Activated CD8-positive, alpha-beta memory T cell treated with anti-CD3 and anti-CD28 coated beads for 48 hours (primary cell): Measurements from ENCODE around the gene PTTG1.
A peak's percentile ranks its signal among the peaks of the same experiment; 100 is the strongest.

Experiments used
- DNase-seq, 3 experiments: peaks; one replicate each; pipeline ENCODE4 v3.0.0-alpha.2; 2020; ENCODE audit warnings: low read depth in 2 of 3, low spot score in 2 of 3

Gene PTTG1

GRCh38 chr5:160421625-160422258, at the start of gene PTTG1:
PTTG1 (plus strand) TSS chr5:160421855; CDS start chr5:160422313, 458 bp downstream.
- DNase-seq = peak; percentile 75 to 84 (median 79)

DNA sequence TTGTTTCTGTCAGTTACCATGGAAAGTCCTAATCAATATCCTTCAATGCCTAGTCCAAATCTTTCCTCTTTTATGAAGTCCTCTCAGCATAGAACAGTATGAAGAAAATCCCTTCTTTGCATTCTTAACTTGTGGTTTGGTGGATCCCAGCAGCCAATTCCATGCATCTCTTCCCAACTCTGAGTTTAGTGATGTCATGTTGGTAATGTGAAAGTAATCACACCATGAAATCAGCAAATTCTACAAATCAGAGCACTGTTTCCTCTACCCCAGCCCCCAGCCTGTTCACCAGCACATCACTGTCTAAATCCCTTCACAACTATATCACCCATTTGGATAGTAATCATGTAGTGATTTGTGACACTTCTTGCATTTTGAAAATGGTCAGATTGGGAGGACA, 46.5 kb upstream of the PTTG1 start:
- DNase-seq = no peak

GRCh38 chr5:160375701-160376100, 46.0 kb upstream of the PTTG1 start:
- no peak for DNase-seq

DNA sequence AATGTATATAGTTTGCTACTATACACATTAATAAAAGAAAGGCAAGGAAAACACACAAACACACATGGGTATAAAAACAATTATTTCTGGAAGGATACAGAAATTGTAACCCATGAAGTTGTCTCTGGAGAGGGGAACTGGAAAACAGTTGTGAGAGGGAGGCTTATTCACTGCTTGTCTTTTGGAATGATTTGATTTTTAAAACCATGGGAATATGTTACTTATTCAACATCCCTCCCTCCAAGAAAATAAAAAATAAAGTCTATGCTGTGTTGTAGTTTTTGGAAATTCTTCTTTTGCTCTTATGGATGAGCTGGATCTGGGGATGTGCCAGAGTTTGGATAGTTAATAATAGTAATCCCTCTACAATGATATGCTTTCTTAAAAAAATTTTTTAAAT, 45.2 kb upstream of the PTTG1 start:
- no peak for DNase-seq

GRCh38 chr5:160377651-160378050, 44.0 kb upstream of the PTTG1 start:
- DNase-seq = no peak

- DNase-seq = no peak
These were observed 43.3 kb upstream of the PTTG1 start for GRCh38 chr5:160378330-160378729.

DNA sequence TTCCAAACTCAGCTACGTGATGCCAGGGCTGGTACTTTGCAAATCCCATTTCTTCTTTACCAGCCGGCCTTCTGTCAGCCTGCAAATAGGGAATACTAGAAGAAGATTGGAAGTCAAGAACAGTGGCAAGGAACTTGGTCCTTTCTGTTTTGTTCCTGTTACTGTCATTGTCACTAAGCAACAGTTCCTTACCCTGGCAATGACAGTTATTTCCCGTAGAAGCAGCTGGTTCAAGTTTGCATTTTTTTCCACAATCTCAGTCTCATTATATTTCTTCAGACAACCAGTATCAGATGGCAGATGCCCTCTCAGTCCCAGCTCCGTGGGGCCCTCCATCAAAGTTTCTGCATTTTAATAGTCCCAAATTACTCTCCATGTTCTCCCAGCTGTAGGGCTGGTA, 42.1 kb upstream of the PTTG1 start:
- no peak for DNase-seq

- DNase-seq = no peak
These were observed 41.6 kb upstream of the PTTG1 start for GRCh38 chr5:160380041-160380440.

GRCh38 chr5:160382346-160382745, 39.3 kb upstream of the PTTG1 start:
- DNase-seq = no peak

GRCh38 chr5:160384681-160385080, 37.0 kb upstream of the PTTG1 start:
- no peak for DNase-seq

GRCh38 chr5:160385496-160385895, 36.2 kb upstream of the PTTG1 start:
- DNase-seq = no peak

DNA sequence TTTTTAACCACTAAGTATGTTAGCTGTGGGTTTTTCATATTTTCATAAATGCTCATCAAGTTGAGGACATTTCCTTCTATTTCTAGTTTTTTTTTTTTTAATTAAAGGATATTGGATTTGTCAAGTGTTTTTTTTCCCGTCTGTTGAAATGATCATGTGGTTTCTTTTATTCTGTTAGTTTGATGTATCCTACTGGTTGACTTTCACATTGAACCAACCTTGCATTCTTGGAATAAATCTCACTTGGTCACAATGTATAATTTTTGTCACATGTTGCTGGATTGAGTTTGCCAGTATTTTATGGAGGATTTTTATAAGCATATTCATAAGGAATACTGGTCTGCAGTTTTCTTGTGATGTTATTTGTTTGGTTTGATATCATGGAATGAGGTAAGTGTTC, 34.2 kb upstream of the PTTG1 start:
- DNase-seq = no peak

DNA sequence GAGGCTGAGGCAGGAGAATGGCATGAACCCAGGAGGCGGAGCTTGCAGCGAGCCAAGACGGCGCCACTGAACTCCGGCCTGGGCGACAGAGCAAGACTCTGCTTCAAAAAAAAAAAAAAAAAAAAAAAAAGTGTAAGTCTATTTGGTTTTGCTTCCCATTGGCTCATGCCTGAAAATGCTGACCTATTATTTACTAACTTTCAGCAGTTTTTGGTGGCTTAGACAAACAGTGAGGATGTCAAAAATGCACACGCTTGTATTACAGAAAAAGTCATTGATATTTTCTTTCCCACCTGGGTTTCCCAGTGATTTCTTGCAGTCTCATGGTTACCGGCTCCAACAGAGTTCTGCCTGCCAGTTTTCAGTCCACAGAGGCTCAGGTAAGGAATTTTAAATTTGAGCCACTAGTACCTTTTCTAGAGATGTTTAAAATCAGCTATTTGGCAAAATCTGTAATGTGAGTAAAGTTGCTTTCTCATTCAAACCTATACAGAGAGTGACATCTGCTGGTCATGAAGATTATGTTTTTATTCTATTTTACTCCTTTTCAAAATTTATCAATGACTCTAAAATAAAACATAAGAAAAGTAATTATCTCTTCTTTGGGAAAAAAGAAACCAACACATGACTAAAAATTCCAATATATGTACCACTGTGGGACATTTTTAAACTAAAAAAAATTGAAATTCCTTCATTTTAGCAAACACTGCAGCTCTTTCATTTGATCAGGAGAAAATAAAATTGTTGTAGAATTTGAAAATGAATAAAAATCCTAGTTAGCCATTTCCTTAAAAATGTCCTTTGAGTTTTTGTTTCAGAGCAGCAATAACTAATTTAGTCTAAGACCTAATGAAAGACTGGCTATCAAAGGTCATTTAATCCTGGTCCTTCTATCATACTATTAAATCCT, 30.6 kb upstream of the PTTG1 start:
- no peak for DNase-seq

GRCh38 chr5:160395111-160395510, 26.5 kb upstream of the PTTG1 start:
- no peak for DNase-seq

- DNase-seq = no peak
These were observed 24.2 kb upstream of the PTTG1 start for GRCh38 chr5:160397492-160397891.

GRCh38 chr5:160398806-160399205, 22.8 kb upstream of the PTTG1 start:
- DNase-seq = no peak

GRCh38 chr5:160399402-160400353, 22.0 kb upstream of the PTTG1 start, which contains the start of gene FAM200C:
FAM200C (minus strand) TSS chr5:160400054; CDS start chr5:160395490, 4,564 bp downstream.
- peak in 2 of 3 experiments; percentile 36 to 47 for DNase-seq

GRCh38 chr5:160418561-160419457, 2.8 kb upstream of the PTTG1 start, which contains the start of gene SLU7:
SLU7 (minus strand) TSS chr5:160419081; CDS start chr5:160415294, 3,787 bp downstream.
- peak; percentile 72 to 87 (median 86) for DNase-seq

- no peak for DNase-seq
These were observed 2.0 kb upstream of the PTTG1 start for GRCh38 chr5:160419458-160420330.
